ENCODE results near the gene EDDM3A.

DNA sequence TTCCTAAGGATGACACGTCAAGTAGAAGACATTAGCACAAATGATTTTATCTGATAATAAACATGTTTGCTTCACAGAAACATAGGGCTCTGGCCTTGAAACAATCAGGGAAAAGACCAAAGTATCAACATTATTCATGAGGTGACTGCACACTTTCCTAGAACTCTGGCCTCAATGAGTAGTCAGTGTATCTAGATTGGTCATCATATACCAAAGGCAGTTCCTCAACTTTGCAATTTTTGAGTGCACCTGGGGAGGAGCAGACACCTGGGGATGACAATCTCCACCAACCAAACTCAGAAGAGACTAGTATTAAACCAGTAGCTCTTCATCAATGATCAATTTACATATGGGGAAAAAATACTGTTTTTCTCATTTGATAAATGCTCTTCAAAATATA is 4.5 kb downstream of the EDDM3A start:
- TF ChIP-seq POLR2A (IDR thresholded peaks at IDR 0.05): no peak
- TF ChIP-seq, protein P1, sequence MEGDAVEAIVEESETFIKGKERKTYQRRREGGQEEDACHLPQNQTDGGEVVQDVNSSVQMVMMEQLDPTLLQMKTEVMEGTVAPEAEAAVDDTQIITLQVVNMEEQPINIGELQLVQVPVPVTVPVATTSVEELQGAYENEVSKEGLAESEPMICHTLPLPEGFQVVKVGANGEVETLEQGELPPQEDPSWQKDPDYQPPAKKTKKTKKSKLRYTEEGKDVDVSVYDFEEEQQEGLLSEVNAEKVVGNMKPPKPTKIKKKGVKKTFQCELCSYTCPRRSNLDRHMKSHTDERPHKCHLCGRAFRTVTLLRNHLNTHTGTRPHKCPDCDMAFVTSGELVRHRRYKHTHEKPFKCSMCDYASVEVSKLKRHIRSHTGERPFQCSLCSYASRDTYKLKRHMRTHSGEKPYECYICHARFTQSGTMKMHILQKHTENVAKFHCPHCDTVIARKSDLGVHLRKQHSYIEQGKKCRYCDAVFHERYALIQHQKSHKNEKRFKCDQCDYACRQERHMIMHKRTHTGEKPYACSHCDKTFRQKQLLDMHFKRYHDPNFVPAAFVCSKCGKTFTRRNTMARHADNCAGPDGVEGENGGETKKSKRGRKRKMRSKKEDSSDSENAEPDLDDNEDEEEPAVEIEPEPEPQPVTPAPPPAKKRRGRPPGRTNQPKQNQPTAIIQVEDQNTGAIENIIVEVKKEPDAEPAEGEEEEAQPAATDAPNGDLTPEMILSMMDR (IDR thresholded peaks at IDR 0.05): no peak

All from tibial nerve (tissue), 3 donors.